ENCODE results near the gene NCR1.
"Not testable (repeated sequence)": the region's sequence is repeated elsewhere in the genome, so short reads cannot be mapped to it uniquely, and the experiment has no call there.

NCR1 gene

GRCh38 chr19:54905803-54906511 lies at the start of gene NCR1:
Gene NCR1 (plus strand): TSS chr19:54906148. CDS start chr19:54906188, 40 bp downstream.
- DNase-seq: no peak

- not testable (repeated sequence) for DNase-seq
These were observed 47.5 kb upstream of the NCR1 start for GRCh38 chr19:54858476-54858875.

GRCh38 chr19:54859421-54859820 lies 46.5 kb upstream of the NCR1 start:
- not testable (repeated sequence) for DNase-seq

- DNase-seq: not testable (repeated sequence)
These were observed 42.5 kb upstream of the NCR1 start for GRCh38 chr19:54863459-54863858.

GRCh38 chr19:54871696-54872095 lies 34.3 kb upstream of the NCR1 start:
- no peak for DNase-seq

GRCh38 chr19:54873990-54874389 lies 32.0 kb upstream of the NCR1 start, which contains the start of gene FCAR:
Gene FCAR (plus strand): TSS chr19:54874235. CDS start chr19:54874290, 55 bp downstream.
- DNase-seq: no peak

GRCh38 chr19:54875506-54875905 lies 30.4 kb upstream of the NCR1 start:
- no peak for DNase-seq

- no peak for DNase-seq
These were observed 28.5 kb upstream of the NCR1 start for GRCh38 chr19:54877471-54877870.

- no peak for DNase-seq
These were observed 24.1 kb upstream of the NCR1 start for GRCh38 chr19:54881884-54882283.

- DNase-seq: no peak
These were observed 23.2 kb upstream of the NCR1 start for GRCh38 chr19:54882758-54883157.

GRCh38 chr19:54883228-54883627 lies 22.7 kb upstream of the NCR1 start:
- no peak for DNase-seq

- no peak for DNase-seq
These were observed 17.7 kb upstream of the NCR1 start for GRCh38 chr19:54888239-54888638.

- DNase-seq: no peak
These were observed 16.4 kb upstream of the NCR1 start for GRCh38 chr19:54889566-54889965.

- no peak for DNase-seq
These were observed 12.5 kb upstream of the NCR1 start for GRCh38 chr19:54893406-54893805.

- DNase-seq: not testable (repeated sequence)
These were observed 11.8 kb upstream of the NCR1 start for GRCh38 chr19:54894106-54894505.

GRCh38 chr19:54896036-54896435 lies 9.9 kb upstream of the NCR1 start:
- DNase-seq: no peak

- DNase-seq: not testable (repeated sequence)
These were observed 7.3 kb upstream of the NCR1 start for GRCh38 chr19:54898685-54899084.

GRCh38 chr19:54899646-54900045 lies 6.3 kb upstream of the NCR1 start:
- not testable (repeated sequence) for DNase-seq

GRCh38 chr19:54901153-54901552 lies 4.8 kb upstream of the NCR1 start:
- not testable (repeated sequence) for DNase-seq

GRCh38 chr19:54902061-54902460 lies 3.9 kb upstream of the NCR1 start:
- DNase-seq: no peak

GRCh38 chr19:54903303-54903702 lies 2.6 kb upstream of the NCR1 start:
- no peak for DNase-seq

- DNase-seq: not testable (repeated sequence)
These were observed 1.7 kb upstream of the NCR1 start for GRCh38 chr19:54904261-54904660.

GRCh38 chr19:54905421-54905802 lies 536 bp upstream of the NCR1 start:
- DNase-seq: no peak

- DNase-seq: no peak
These were observed 871 bp downstream of the NCR1 start for GRCh38 chr19:54906819-54907218.

GRCh38 chr19:54907899-54908298 lies 2.0 kb downstream of the NCR1 start:
- not testable (repeated sequence) for DNase-seq
